ENCODE results near the gene RBM44.
A peak's percentile ranks its signal among the peaks of the same experiment; 100 is the strongest.
"Not testable (repeated sequence)": the region's sequence is repeated elsewhere in the genome, so short reads cannot be mapped to it uniquely, and the experiment has no call there.

Gene RBM44

GRCh38 chr2:237858294-237859081 lies 59.9 kb downstream of the RBM44 start:
- peak; percentile 63 to 77 for DNase-seq

GRCh38 chr2:237859082-237859433 lies 60.5 kb downstream of the RBM44 start:
- no peak for DNase-seq

GRCh38 chr2:237859533-237860272 lies 61.1 kb downstream of the RBM44 start, which contains the start of gene RAMP1:
Gene RAMP1, plus strand, starts transcription at chr2:237859623. Its CDS starts 53 bp downstream, at chr2:237859676.
- DNase-seq, result peak in 1 of 2 donors; percentile 14

GRCh38 chr2:237860273-237860935 lies 61.8 kb downstream of the RBM44 start:
- DNase-seq, result no peak

GRCh38 chr2:237861875-237862527 lies 63.4 kb downstream of the RBM44 start:
- no peak for DNase-seq

- DNase-seq, result no peak
Observed at GRCh38 chr2:237862528-237862895, 63.9 kb downstream of the RBM44 start.

- no peak for DNase-seq
Observed at GRCh38 chr2:237863102-237863511, 64.5 kb downstream of the RBM44 start.

- no peak for DNase-seq
Observed at GRCh38 chr2:237863689-237864443, 65.3 kb downstream of the RBM44 start.

- no peak for DNase-seq
Observed at GRCh38 chr2:237864444-237864931, 65.9 kb downstream of the RBM44 start.

GRCh38 chr2:237864940-237865622 lies 66.5 kb downstream of the RBM44 start:
- no peak for DNase-seq

- no peak for DNase-seq
Observed at GRCh38 chr2:237865623-237866041, 67.1 kb downstream of the RBM44 start.

- no peak for DNase-seq
Observed at GRCh38 chr2:237866101-237866621, 67.6 kb downstream of the RBM44 start.

GRCh38 chr2:237867465-237867864 lies 68.9 kb downstream of the RBM44 start:
- DNase-seq, result no peak

GRCh38 chr2:237868074-237868473 lies 69.5 kb downstream of the RBM44 start:
- not testable (repeated sequence) for DNase-seq

- DNase-seq, result peak in 1 of 2 donors; percentile 12
Observed at GRCh38 chr2:237868631-237869342, 70.2 kb downstream of the RBM44 start.

- DNase-seq, result no peak
Observed at GRCh38 chr2:237869343-237870102, 70.9 kb downstream of the RBM44 start.

- DNase-seq, result no peak
Observed at GRCh38 chr2:237870126-237870525, 71.5 kb downstream of the RBM44 start.

GRCh38 chr2:237870754-237871651 lies 72.4 kb downstream of the RBM44 start:
- no peak for DNase-seq
